HCT116 (cell line): ENCODE measurements around the gene USP36. TPM values are rescaled to one million over a fixed set of nuclear protein-coding genes. Genes with fewer than 3 reads are reported as not detected.

Experiments used
- ATAC-seq: fragments of 200-7000 bp; cut with Tn5 transposase; 2 replicates; pipeline ENCODE4 v1.9.1; 2020; ENCODE audit warnings: mild to moderate bottlenecking, moderate library complexity
- BruUV-seq: library from RNA; stranded (reverse); fragments of 400-500 nt; replicated peaks from 2 replicates; lab custom pipeline; 2021; lab: Mats Ljungman, UMichigan
- CTCF ChIA-PET: fragments of 300-600 bp; sonication (Branson Sonifier 250); formaldehyde crosslinking; loops from one replicate; lab custom pipeline; 2021; ENCODE audit warnings: antibody characterized with exemption; lab: Charles Lee
- POLR2A ChIA-PET: fragments of 300-600, 350-600 bp; sonication (Branson Sonifier 250); formaldehyde crosslinking; loops from one replicate; lab custom pipeline; 2021; ENCODE audit warnings: antibody characterized with exemption; lab: Charles Lee
- RAD21 ChIA-PET, 2 experiments: fragments of 300-600 bp; sonication (Branson Sonifier 250); formaldehyde crosslinking; loops; one replicate each; lab custom pipeline; 2023; ENCODE audit warnings: low total read pairs in 2 of 2; ENCODE audit not compliant: uncharacterized antibody in 2 of 2, unreplicated experiment in 2 of 2, low non-redundant PET in 1 of 2; lab: Charles Lee
- DNase-seq: peaks from one replicate; pipeline ENCODE4 v3.0.0-alpha.2; 2010; ENCODE audit warnings: low read depth, low spot score
- H2AFZ ChIP-seq: fragments of 200-600 bp; shearing (Covaris generic), sonication (generic); 2 replicates; pipeline ENCODE4 v1.6.1; 2017; ENCODE audit warnings: low read depth, mixed run types, mixed read lengths, antibody characterized with exemption, low read length; ENCODE audit not compliant: poor library complexity, severe bottlenecking
- H3K27ac ChIP-seq: 2 replicates; pipeline ENCODE4 v1.5.1; 2012; ENCODE audit warnings: low read depth, low read length
- H3K27me3 ChIP-seq: fragments of 200-600 bp; sonication (generic); 2 replicates; pipeline ENCODE4 v1.6.1; 2016; ENCODE audit warnings: mixed run types, low read length, mixed read lengths; ENCODE audit not compliant: insufficient read depth
- H3K36me3 ChIP-seq, 2 experiments: fragments of 200-500 bp in 1 of 2; fragments of 200-600 bp in 1 of 2; sonication (Bioruptor generic) in 1 of 2; sonication (generic) in 1 of 2; 2 replicates each; pipeline versions ENCODE4 v1.5.1 to v1.6.1; 2014 to 2016; ENCODE audit warnings: low read length in 2 of 2, inconsistent platforms in 1 of 2, mixed read lengths in 1 of 2, mixed run types in 1 of 2; ENCODE audit not compliant: insufficient read depth in 2 of 2, control insufficient read depth in 1 of 2
- H3K4me1 ChIP-seq, 2 experiments: fragments of 200-600 bp in 1 of 2; sonication (generic) in 1 of 2; 2 replicates each; pipeline versions ENCODE4 v1.5.1 to v1.6.1; 2012 to 2017; ENCODE audit warnings: low read length in 2 of 2, inconsistent platforms in 1 of 2, mild to moderate bottlenecking in 1 of 2, mixed read lengths in 1 of 2, mixed run types in 1 of 2, moderate library complexity in 1 of 2; ENCODE audit not compliant: insufficient read depth in 2 of 2, control insufficient read depth in 1 of 2
- H3K4me2 ChIP-seq: fragments of 200-600 bp; sonication (generic); 2 replicates; pipeline ENCODE4 v1.6.1; 2017; ENCODE audit warnings: mixed run types, low read length, mixed read lengths
- H3K4me3 ChIP-seq, 2 experiments: fragments of 200-600 bp in 1 of 2; sonication (generic) in 1 of 2; replicated peaks in 1 of 2; 2 replicates each; pipeline ENCODE4 v1.5.1; 2011 to 2016; ENCODE audit warnings: low read length in 2 of 2, control low read depth in 1 of 2, low read depth in 1 of 2, mild to moderate bottlenecking in 1 of 2, mixed read lengths in 1 of 2, mixed run types in 1 of 2
- H3K79me2 ChIP-seq: fragments of 200-600 bp; sonication (generic); 2 replicates; pipeline ENCODE4 v1.6.1; 2017; ENCODE audit warnings: mild to moderate bottlenecking, mixed run types, low read length, moderate library complexity, mixed read lengths; ENCODE audit not compliant: insufficient read depth
- H3K9ac ChIP-seq: fragments of 200-600 bp; sonication (generic); 2 replicates; pipeline ENCODE4 v1.6.1; 2016; ENCODE audit warnings: low read length, mixed read lengths
- H3K9me2 ChIP-seq: fragments of 200-600 bp; sonication (generic), shearing (Covaris generic); 2 replicates; pipeline ENCODE4 v1.6.1; 2017; ENCODE audit warnings: mixed run types, mild to moderate bottlenecking, moderate library complexity; ENCODE audit not compliant: insufficient read depth
- H3K9me3 ChIP-seq, 2 experiments: fragments of 200-500 bp in 1 of 2; fragments of 200-600 bp in 1 of 2; sonication (Bioruptor generic) in 1 of 2; sonication (generic) in 1 of 2; 2 replicates each; pipeline ENCODE4 v1.6.1; 2014 to 2017; ENCODE audit warnings: low read length in 2 of 2, mixed read lengths in 2 of 2, inconsistent platforms in 1 of 2, low read depth in 1 of 2, mild to moderate bottlenecking in 1 of 2, mixed run types in 1 of 2, moderate library complexity in 1 of 2; ENCODE audit not compliant: control insufficient read depth in 1 of 2, insufficient read depth in 1 of 2
- H4K20me1 ChIP-seq: fragments of 200-600 bp; sonication (generic), shearing (Covaris generic); 2 replicates; pipeline ENCODE4 v1.6.1; 2017; ENCODE audit warnings: mixed run types, mild to moderate bottlenecking, moderate library complexity; ENCODE audit not compliant: insufficient read depth
- CBX3 ChIP-seq: IDR thresholded peaks from 2 replicates; pipeline ENCODE4 v1.6.1; 2012; ENCODE audit warnings: low read depth
- CEBPB ChIP-seq: IDR thresholded peaks from 2 replicates; pipeline ENCODE4 v1.6.1; 2012; ENCODE audit warnings: low read depth
- ELF1 ChIP-seq: IDR thresholded peaks from 2 replicates; pipeline ENCODE4 v1.6.1; 2012; ENCODE audit warnings: low read depth, borderline replicate concordance
- POLR2A ChIP-seq: IDR thresholded peaks from 2 replicates; pipeline ENCODE4 v1.7.0; 2011; ENCODE audit warnings: borderline replicate concordance; ENCODE audit not compliant: insufficient read depth, insufficient read length; ENCODE audit errors: extremely low read depth
- POLR2AphosphoS5 ChIP-seq: IDR thresholded peaks from 2 replicates; pipeline ENCODE4 v1.6.1; 2011; ENCODE audit warnings: mild to moderate bottlenecking, low read depth, low read length, moderate library complexity
- RAD21 ChIP-seq: IDR thresholded peaks from 2 replicates; pipeline ENCODE4 v1.6.1; 2012; ENCODE audit warnings: low read depth, mild to moderate bottlenecking
- SIN3A ChIP-seq: IDR thresholded peaks from 2 replicates; pipeline ENCODE4 v1.6.1; 2012; ENCODE audit warnings: low read depth
- SRF ChIP-seq: IDR thresholded peaks from 2 replicates; pipeline ENCODE4 v1.6.1; 2012; ENCODE audit warnings: low read depth
- YY1 ChIP-seq: IDR thresholded peaks from 2 replicates; pipeline ENCODE4 v1.6.1; 2011; ENCODE audit warnings: low read length, low read depth, moderate library complexity, mild to moderate bottlenecking; ENCODE audit not compliant: insufficient replicate concordance; ENCODE audit errors: extremely low read depth
- intact Hi-C: fragments of 100-400 bp; cut with micrococcal nuclease; formaldehyde crosslinking; loops from 2 replicates; pipeline ENCODE4 v1.10.0; 2022
- total RNA-seq: library from RNA; stranded (reverse); gene quantifications from one replicate; pipeline ENCODE4 v1.2.1, GENCODE V29; 2021; ENCODE audit not compliant: unreplicated experiment
- TF ChIP-seq, protein P1 (sequence below): IDR thresholded peaks from 2 replicates; pipeline ENCODE4 v1.6.1; 2012
- TF ChIP-seq, protein P2 (sequence below), 3 experiments: fragments of 200-600 bp in 1 of 3; sonication (generic) in 1 of 3; IDR thresholded peaks in 2 of 3; conservative IDR thresholded peaks in 1 of 3; 2 replicates each; pipeline ENCODE4 v1.5.1; 2012 to 2017; ENCODE audit warnings: low read depth in 2 of 3, low read length in 2 of 3, antibody characterized with exemption in 1 of 3, borderline replicate concordance in 1 of 3, control low read depth in 1 of 3, mild to moderate bottlenecking in 1 of 3, mixed read lengths in 1 of 3, mixed run types in 1 of 3, moderate library complexity in 1 of 3; ENCODE audit not compliant: insufficient read depth in 1 of 3

Gene USP36
- total RNA-seq, 1 experiment from 2014 or later: 104 TPM

DNA sequence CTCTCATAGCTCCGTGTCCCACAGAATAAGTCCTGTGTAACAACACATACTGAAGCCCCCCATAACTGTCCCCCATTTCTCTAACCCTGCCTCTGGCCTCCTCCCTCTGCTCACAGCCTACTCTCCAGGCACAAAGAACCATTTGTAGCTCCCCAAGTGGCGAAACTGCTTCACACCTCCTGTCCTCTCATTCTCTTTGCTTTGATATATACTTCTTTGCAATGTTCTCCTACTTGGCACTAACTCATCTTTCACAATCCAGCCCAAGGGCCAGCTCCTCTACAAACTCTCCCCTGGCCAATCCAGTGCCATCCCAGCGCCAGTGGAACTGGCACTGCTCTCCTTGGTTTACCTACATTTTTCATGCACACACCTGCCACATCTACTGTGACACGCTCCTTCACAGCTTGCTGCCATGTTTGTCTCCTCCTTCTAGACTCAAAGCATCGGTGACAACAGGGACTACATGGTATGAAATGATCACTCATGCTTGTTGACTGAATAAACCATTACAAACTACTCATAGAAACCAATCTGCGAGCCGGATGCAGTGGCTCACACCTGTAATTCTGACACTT, 71.3 kb downstream of the USP36 start:
- peaks cover 41% of the 10 kb centered on the region for H3K79me2 ChIP-seq
- POLR2A ChIA-PET: interaction anchor here (1.0 kb wide), 1 partner anchor 33 kb away, joined by 4 read pairs; no protein-coding TSS in a partner anchor
- intact Hi-C loops: no loop called here

DNA sequence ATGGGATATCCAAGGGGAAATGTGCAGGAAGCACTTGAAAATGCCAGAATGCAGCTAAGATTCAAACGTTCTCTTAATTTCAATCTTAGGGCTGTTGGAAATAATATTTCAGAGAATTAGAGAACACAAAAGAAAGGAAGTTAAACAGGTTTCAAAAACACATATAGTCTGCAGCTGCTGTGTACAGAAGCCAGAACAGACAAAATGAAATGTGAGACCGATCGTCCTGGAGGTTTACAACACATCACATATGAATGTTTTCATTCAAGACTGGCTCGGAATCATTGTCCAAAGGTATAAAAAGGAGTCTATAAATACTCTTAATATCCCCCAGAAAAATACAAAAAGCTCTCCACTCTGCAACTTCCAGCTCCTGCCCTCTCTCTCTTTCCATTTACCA, 72.8 kb downstream of the USP36 start:
- ATAC-seq (no peak), DNase-seq (no peak)
- no peaks in the 10 kb centered on the region for H3K27me3 ChIP-seq
- peaks cover 40% of the 10 kb centered on the region for H3K79me2 ChIP-seq
- H3K4me1 ChIP-seq: peaks cover 14 to 32% of the 10 kb centered on the region in 2 experiments
- no peak overlapping the region for H3K27ac ChIP-seq
- TF ChIP-seq YY1 (no peak), ELF1 (no peak), POLR2A (no peak), POLR2AphosphoS5 (no peak), CBX3 (no peak), RAD21 (no peak), SIN3A (no peak), CEBPB (no peak)
- TF ChIP-seq, protein P1, sequence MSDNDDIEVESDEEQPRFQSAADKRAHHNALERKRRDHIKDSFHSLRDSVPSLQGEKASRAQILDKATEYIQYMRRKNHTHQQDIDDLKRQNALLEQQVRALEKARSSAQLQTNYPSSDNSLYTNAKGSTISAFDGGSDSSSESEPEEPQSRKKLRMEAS: no peak
- TF ChIP-seq, protein P2, sequence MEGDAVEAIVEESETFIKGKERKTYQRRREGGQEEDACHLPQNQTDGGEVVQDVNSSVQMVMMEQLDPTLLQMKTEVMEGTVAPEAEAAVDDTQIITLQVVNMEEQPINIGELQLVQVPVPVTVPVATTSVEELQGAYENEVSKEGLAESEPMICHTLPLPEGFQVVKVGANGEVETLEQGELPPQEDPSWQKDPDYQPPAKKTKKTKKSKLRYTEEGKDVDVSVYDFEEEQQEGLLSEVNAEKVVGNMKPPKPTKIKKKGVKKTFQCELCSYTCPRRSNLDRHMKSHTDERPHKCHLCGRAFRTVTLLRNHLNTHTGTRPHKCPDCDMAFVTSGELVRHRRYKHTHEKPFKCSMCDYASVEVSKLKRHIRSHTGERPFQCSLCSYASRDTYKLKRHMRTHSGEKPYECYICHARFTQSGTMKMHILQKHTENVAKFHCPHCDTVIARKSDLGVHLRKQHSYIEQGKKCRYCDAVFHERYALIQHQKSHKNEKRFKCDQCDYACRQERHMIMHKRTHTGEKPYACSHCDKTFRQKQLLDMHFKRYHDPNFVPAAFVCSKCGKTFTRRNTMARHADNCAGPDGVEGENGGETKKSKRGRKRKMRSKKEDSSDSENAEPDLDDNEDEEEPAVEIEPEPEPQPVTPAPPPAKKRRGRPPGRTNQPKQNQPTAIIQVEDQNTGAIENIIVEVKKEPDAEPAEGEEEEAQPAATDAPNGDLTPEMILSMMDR (IDR thresholded peaks at IDR 0.05 in 2 of 3, conservative IDR thresholded peaks at IDR 0.05 in 1 of 3; ENCODE audit: borderline replicate concordance in 1 of 3, insufficient read depth in 1 of 3, low read depth in 2 of 3, low read length in 2 of 3): no peak
- no peaks in the 10 kb centered on the region for H3K36me3 ChIP-seq
- BruUV-seq: no TSS peak
- ChIA-PET POLR2A (interaction anchor here (0.6 kb wide), 1 partner anchor 10 kb away, joined by 3 read pairs; no protein-coding TSS in a partner anchor), RAD21 (no interaction called here), CTCF (no interaction called here)
- H3K9ac ChIP-seq: no peak overlapping the region
- H3K9me2 ChIP-seq: no peaks in the 10 kb centered on the region
- intact Hi-C loops: no loop called here
- H4K20me1 ChIP-seq: no peaks in the 10 kb centered on the region; the same call in 1 of the 2 replicates
- H3K4me2 ChIP-seq: no peak overlapping the region
- no peaks in the 10 kb centered on the region for H3K9me3 ChIP-seq
- no peak overlapping the region for H3K4me3 ChIP-seq
- no peak overlapping the region for H2AFZ ChIP-seq

More for the DNA sequence above, 71.3 kb downstream of the USP36 start:
- ATAC-seq (peak; percentile 58), DNase-seq (no peak)
- Histone ChIP-seq H3K9me3 (no peaks in the 10 kb centered on the region), H3K9me2 (no peaks in the 10 kb centered on the region), H3K27ac (no peak overlapping the region), H3K36me3 (no peaks in the 10 kb centered on the region), H3K27me3 (no peaks in the 10 kb centered on the region), H3K4me3 (no peak overlapping the region), H2AFZ (no peak overlapping the region), H3K4me2 (no peak overlapping the region), H4K20me1 (no peaks in the 10 kb centered on the region; the same call in 1 of the 2 replicates), H3K4me1 (peaks cover 28 to 45% of the 10 kb centered on the region in 2 experiments), H3K9ac (no peak overlapping the region)
- TF ChIP-seq, protein P2 (IDR thresholded peaks at IDR 0.05 in 2 of 3, conservative IDR thresholded peaks at IDR 0.05 in 1 of 3; ENCODE audit: borderline replicate concordance in 1 of 3, insufficient read depth in 1 of 3, low read depth in 2 of 3, low read length in 2 of 3): peak in 2 of 3 experiments; percentile 27 to 46; a peak in 3 of 6 replicates
- no peak for TF ChIP-seq SRF
- ChIA-PET CTCF (interaction anchor here (0.6 to 1.1 kb wide), 4 partner anchors 10 to 55 kb away, joined by 3 to 5 read pairs (median 4); no protein-coding TSS in a partner anchor), RAD21 (no interaction called here)
- no TSS peak for BruUV-seq
